Dedifferentiated amniotic fluid mesenchymal stem cell (primary cell): ENCODE results near the gene HRH2.

Experiments used
- DNase-seq: peaks from one replicate; pipeline ENCODE4 v3.0.0-alpha.2; 2016; ENCODE audit errors: extremely low spot score

HRH2 gene

DNA sequence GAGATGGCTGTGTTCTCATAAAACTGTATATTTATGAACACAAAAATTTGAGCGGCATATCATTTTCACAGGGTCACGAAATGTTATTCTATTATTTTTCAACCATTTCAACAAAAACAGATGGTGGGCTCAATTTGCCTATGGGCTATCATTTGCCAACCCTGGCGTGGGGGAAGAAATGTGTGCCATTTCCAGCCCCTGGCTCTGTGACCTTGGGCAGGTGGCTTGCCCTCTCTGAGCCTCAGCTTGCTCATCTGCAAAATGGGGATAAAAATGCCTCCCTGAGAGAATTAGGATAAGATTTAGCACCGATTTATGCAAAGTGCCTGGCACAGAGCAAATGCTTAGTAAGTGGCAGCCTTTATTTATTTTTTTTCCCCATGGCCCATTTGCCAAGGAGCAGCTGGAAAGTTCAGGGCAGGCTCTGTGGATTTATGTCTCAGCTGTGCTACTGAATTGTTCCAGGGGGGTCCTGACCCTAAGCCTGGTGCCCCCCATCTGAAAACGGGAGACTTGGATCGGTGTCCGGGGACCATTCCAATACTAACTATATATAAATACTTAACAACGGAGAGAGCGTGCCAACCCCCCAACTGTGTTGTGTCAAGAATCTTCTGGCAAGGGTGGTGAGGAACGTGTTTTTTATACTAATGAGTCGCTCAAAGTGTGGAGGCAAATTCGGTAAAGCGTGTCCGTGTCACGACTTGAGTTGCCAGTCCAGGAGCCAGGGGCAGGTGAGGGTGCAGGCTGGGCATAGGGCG is 34.5 kb downstream of the HRH2 start:
- DNase-seq = no peak

DNA sequence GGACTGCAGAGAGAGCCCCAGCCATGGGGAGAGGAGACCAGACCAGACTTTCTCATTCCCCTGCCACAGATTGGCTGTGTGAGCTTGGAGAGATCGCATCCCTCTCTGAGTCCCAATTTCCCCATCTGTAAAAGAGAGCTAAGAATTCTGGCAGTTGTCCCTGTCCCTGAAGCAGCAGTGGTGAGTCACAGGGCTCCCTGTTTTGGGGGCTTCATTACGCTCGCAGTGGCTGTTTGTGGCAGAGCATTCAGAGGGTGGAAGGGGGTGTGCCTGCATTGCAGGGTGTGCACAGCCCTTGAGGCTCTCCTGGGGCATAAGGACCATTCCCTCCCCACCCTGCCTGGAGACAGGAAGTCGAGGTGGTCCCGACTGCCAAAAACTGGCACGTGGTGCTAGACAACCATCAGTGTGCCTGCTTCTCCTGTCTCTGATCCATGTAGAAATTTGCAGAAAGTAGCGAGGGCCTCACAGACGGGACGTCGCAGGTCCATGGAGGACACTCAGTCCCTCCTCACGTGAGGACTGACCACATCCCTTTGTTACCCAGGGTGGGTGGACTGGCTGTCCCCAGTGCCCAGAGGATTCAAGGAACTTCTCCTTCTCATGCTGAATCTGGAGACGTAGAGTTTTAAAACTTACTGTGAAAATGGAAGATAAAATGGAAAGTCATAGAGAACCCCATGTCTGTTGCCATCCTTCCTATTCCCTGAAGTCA is 35.3 kb downstream of the HRH2 start:
- no peak for DNase-seq

DNA sequence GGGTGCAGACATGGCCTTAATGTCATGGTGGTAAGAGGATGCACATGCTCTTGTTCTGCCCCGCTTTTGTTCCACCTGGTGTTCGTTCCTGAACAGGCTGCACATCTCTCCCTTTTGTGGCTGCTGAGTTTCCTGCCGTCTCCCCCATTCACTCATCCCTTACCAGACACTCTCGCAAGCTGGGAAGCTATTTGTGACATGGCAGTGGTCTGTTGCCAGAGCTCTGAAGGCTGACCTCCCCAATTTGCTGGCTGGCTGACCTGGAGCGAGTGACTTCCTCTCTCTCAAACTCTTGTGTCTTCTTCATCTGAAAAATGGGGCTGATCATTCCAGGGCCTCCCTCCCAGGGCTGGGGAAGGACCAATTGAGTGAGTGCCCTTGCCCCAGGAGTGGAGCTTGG is 35.9 kb downstream of the HRH2 start:
- DNase-seq = no peak

DNA sequence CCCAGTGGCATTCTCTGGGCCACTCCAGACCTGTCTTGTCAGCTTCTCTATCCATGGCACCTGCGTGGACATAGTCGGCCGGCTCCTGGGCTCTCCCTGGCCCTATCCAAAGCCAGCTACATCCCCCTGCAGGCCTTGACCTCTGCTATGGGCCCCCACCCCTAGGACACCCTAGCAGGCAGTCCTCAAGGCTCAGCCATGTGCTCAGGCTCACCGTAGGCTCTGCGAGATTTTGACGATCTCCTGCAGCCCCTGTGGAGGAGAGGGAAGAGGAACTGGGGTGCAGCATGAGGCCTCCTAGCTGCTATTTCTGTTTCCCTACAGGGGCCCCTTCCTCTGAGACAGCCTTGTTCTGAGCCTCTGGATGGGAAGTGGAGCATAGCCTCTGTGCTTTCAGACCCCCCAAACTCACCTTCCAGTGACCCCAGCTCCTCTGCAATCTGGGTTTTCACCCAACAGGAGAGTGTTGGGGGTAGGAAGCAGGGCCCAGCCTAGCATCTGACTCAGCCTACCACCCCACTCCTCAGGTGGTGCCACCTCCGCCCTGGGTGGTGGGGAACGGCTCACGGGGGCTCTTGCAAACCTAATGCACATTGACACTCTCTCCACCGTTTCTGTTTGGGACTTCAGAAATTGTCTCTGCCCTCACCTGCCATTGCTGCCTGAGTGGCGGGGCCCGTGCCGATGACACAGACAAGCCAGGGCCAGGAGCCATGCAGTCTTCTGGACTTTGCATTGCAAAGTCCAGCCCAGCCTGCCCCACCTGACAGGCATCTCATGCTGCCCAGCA is 36.7 kb downstream of the HRH2 start:
- no peak for DNase-seq

DNA sequence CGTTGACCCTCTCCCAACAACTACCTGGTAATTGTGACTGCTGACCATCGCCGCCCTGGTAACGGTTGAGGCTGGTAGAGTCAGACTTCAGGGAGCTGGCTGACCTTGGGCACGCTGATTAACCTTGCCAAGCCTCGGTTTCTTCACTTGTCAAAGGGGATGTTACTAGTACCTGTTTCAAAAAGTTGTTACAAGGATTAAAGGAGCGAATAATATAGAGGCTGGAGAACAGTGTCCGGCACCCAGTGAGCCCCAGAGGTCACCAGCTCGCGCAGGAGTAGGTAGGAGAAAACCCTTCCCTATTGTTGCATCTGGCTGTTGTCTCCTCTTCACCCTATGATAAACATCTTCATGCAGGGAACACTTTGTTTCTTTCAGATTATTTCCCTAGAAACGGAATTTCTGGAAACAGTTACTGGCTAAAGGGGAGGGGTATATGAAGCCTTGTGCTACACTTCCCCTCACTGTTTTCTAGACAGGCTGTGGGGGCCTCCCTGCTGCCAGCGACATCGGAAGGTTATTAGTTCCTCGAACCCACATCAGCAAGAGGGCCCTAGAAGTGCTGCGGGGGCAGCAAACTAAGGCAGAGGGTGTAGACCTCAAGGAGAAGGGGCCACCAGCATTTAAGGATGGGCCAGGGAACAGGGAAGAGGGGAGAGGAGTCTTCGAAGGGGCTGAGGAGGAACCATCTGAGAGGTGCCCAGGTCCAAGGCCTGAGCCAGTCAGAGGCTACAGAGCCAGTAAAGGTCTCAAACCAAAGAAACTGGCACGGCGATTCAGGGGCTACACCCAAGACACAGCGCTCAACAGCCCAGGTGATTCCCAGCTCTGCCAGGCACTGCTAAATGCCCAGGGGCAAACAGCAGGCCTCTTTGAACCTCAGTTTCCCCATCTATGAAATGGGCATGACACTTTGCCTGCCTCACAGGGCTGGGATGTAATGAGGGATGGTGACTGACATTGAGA is 37.6 kb downstream of the HRH2 start:
- DNase-seq = no peak

DNA sequence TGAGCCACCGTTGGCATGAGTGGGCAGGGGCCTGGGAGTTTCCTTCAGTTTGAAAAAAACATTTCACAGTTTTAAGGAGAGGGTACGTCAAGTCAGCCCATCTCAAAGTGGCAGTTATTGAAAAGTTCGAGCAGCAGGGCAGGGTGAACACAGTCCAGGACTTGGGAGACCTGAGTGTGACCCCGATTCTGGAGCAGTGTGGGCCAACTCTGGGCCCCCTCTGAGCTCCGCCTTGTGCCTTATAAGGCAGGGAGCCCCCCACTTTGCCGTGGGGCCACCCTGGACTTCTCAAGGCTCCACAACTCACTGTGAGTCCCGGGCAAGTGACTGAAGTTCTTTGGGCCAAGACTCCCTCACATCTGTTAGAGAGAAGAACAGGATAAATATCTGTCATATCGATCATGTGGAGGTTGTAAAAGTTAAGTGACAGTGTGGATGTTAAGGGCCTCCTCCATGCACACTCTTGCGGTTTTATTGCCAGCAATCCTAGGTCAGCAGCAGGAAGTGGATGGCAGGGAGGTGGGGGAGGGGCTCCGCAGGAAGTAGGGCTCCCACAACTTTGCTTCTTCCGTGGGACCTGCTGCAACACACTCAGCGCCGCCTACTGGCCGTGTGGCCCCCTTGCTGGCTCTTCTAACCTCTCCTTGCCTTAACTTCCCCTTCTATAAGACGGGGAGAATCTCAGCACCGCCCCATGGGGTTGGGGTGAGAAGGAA is 38.4 kb downstream of the HRH2 start:
- DNase-seq = no peak

DNA sequence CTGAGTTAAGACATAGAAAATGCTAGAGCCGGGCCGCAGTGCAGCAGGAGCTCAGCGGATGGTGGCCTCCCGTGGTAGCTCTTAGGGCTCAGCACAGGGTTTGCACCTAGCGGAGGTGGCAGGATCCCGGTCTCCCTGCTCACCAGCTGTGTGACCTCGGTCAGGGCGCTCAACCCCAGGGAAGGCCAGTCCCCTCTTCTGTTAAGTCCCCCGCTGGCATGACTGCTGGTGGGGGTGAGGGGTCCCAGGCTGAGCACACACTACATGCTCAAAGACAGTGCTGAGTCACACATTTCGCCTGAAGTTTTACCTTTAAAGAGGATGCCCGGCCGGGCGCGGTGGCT is 39.0 kb downstream of the HRH2 start:
- no peak for DNase-seq

DNA sequence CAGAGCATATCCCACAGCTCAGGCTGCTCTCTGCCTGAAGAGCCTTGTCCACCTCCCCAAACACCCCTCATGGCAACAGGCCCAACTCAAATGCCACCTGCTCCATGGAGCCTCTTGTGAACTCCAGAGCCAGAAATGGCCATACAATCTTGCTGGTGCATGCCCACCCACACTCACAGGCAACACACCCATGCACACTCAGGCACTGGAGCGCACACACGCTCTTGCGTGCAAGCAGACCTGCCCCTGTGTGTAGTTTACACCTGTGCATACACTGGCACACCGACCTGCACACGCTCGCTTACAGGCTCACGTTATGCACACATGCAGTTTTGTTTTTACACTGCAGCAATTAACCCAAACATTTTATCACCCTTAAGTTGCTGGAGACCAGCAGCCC is 40.0 kb downstream of the HRH2 start:
- DNase-seq = no peak

DNA sequence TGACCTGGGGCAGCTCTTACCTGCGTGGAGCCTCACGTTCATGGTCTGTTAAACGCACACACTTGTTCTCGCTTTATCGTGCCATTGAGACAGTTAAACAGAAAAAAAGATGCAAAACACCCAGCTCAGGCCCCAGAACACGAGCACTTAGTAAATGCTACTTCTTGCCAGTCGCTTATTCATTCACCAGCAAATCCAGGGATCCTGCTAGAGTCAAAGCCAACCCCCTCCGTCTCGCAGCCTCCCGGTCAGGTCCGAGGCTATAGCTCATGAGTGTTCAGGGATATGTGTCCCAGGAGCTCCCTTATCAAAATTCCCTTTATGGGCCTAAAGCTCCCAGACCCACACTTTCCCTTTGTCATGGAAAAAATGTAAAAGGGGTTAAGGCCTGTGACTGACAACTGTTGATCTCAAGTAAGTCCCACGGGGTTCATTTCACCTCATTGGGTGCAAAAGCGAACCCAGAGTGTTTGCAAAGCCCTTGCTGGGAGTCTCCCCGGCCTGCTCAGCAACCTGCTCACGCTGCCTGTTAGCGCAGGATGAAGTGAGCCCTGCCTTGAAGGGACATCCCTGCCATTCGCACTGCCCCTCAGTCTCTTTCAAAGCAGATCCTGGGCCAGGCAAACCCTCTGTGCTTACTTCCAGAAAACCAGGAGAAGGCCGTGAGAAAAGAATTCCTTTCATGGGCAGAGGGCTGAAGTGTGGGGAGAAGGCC is 40.7 kb downstream of the HRH2 start:
- DNase-seq = no peak

DNA sequence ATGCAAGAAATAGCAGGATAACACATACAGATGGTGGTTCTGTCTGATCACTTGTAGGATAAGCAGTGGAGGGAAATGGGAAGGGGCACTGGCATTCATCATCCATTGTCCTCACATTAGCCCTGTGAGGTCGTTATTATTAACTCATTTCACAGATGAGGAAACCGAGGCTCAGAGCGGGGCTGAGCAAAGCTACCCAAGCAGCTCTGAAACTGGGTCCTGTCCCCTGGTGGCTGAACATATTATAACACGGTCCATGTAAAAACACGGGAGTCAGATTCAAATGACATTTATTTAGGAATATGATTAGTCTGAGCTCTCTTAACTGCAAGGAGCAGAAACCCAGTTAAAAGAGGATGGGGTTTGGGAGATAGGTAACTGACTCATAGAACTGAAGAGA is 43.1 kb downstream of the HRH2 start:
- DNase-seq = no peak

DNA sequence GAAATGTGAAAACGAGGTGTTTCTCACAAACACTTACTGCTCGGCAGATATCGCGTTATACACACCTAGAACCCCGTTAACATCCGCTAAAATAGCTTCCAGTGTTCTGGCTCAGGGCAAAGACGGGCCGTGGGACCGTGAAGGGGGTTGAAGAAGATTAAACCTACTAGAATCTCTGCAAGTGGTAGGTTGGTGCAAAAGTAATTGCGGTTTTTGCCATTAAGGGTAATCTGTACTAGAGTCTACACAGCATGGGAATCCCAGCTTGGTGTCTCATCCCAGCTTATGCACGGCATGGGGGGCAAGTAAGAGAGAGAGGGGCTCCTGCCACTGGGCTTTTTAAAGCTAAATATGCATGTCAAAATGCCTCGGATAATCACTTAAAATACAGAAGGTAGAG is 43.9 kb downstream of the HRH2 start:
- DNase-seq = no peak

DNA sequence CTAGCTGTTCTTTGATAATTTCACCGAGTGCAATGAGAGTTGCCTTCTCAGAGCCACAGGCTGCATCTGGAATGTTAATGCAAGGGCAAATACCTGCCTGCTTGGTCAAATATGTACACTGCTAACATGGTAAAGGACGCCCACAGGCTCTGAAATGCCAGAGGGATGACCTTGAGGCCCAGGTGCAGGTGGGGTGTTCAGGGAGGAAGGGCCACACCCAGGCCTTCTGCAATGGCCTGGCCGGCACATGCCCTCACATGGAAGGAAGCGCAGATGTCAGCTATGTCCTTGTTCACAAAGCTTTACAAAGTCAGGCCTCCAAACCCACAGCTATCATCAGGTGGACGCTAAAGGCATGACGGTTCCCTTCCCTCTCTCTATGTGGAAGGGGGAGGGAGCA is 48.6 kb downstream of the HRH2 start:
- no peak for DNase-seq

DNA sequence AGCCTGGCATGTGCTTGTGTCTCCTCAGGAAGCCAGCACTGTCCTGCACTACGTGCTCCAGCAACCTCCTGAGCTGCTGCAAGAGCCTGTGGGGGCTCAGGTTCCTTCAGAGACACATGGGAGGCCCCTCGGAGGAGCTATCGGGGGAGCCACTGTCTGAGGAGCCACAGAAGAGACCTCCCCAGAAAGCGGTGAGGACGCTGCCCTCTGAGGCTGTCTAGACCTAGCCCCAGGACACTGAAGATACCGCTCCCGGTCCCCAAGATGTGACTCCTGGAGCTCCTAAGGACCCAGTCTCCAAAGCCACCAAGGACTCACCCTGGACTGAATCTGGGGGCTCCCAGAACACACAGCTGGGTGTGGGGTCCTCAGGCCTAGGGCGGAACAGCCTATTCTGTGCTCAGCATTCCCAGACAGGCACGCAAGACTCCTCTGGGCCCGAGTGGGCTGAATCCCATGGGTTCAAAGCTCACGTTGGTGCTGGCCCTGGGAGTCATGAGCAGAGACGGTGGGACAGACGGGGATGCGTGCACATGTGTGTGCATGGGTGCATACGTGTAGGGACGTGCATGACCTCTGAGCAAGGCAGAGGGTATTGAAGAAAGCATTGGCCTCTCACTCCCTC is 50.0 kb downstream of the HRH2 start:
- no peak for DNase-seq

DNA sequence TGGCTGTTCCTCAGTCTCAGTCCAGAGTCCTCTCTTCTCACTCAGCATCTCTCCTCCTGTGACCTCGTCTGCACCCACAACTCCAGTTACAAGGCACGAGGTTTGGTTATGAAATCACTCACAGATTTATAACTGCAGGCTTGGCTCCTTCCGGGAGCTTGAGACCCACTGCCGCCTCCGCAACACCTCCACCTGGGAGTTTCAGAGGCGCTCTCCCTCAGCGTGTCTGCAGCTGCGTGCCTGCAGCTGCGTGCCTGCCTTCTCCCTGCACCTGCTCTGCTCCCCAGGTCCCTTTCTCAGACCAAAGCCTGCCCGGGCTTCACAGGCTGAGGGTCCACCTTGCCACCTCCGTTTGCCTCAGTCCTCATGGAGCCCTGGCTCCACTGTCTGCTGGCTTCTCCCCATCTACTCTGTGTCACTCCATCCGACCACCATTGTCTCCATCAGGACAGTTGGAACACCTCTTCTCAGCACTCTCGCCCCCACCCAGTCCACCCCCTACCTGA is 51.5 kb downstream of the HRH2 start:
- DNase-seq = no peak

DNA sequence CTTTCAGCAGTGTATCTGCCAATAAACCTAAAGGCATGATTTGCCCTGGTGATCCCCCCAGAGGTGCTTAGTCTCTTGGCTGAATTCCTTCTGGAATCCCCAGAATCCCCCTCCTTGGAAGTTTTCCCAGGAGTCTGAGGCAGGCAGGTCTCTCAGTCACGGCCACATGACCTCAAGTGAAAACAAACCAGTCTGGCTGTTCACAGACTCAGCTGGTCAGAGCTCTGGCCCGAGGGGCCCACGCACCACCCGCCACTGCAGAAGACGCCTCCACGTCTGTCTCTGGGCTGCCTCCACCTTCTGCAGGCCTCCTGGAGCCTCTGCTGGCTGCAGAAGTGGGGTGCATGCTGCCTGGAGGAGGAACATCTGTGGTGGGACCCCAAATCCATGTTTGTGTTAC is 52.5 kb downstream of the HRH2 start:
- no peak for DNase-seq

DNA sequence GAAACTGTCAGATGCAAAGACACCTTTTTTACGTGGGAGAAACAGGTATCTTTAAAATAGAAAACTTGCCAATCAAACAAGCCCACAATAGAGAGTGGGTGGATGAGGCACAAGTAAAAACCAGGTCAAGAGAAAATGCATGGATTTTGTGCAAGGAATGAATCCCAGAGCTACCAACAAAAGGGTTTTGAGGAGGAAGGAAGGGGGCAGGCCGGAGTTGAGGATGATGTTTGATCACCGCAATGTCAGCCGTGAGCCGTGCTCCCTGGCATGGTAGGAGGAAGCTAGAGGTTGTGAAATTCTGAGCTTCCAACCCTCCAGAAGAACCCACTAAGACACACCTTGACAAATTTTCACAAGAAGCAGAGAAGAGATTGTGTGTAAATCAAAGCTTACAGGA is 53.2 kb downstream of the HRH2 start:
- DNase-seq = no peak

DNA sequence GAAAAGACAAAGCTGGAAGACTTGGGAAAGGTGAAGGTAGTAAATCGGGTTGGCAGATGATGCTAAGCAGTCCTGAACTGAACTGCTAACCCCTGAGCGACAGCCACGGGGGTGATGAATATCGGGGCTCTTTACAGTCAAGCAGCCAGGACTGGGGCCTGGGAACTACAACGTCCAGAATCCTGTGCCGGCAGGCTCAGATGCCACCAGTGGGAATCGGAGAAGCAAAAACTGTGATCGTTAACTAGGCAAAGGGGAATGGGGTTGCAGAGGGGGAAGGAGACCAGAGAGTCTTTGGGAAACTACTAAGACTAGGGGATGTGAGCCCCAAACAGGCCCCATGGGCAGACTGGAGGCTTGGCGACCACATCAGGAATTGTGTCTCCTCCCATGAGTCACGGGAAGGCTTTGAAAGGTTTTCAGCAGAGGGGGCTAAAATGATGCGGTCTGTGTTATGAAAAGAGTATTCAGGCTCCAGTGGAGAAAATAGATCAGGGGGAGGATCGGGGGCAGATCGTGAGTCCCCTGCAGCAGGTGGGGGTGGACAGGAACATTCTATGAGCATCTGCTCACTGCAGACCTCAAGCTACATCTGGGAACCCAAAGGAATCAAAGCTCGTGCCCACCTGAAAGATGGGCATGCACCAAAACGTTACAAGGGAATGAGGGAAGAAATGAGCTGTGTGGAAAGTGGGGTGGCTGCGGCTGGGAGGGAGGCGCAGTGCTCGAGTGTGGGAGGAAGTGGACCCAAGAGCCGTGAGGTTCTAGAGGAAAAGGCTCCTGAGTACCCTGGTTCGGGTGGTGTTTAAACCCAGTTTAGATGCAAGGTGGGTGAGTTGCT is 53.8 kb downstream of the HRH2 start:
- DNase-seq = no peak

DNA sequence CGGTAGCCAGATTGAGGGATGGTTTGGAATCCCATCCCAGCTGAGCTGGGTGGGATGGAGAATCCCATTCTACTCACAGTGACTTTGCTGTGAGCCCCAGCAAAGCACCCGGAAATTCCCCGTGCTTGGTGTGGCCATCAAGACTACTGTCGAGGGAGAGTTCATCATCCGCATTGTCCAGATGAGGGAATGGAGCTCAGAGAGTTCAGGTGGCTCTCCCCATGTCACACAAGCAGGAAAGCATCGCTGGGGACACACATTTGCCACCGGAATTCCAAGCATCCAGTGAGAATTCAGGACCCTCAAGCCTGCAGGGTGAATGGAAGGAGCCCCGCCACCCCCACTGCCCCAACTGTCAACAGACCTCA is 54.4 kb downstream of the HRH2 start:
- DNase-seq = no peak

DNA sequence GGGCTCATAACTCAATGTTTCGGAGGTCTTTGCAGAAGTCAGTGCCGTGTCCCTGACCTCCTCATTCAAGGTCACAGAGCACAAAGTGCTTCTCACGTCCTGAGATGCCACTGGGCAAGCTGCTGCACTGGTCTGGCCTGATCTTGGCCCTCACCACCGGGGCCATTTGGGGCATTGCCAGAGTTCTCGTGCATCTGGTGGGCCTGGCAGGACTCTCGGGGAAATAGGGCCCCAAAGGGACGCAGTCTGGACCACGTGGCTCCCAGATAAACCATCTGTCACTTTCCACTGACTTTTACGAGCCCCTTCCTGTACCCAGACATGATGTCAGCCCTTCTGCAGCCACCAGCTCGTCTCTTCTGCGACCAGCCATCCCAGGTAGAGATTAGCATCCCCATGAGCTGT is 54.8 kb downstream of the HRH2 start:
- no peak for DNase-seq
